ENCODE results near the gene LRRC56.

LRRC56 gene

DNA sequence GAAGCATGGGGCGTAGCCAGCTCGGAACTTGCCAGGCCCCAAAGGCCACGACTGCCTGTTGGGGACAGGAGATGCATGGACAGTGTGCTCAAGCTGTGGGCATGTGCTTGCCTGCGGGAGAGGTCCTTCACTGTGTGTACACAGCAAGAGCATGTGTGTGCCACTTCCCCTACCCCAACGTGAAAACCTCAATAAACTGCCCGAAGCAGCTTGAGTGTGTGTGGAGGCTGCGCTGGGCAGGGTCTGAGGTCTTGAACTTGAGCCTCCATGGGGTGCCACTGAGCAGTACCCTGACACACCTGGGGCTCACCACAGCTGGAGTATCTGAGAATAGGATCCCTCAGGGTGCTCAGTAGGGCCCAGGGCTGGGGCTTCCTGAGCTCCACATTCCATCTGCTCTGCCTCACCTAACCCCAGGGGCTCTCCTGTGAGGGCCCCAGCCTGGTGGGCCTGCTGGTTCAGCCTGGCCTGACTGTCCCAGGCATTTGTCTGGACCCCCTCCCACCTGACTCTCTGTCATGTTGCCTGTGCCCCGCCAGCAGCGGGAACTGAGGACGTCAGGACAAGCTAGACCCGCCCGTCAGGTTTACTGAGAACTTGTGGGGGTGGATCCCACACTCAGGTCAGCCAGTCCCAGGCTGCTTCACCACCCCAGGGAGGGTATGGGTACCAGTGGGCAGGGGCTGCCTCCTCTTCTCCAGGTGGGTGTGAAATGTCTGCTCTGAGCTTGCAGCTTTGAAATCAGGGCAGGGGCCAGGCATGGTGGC lies 26.7 kb downstream of the LRRC56 start:
- H3K4me3 ChIP-seq = no peak overlapping the region
- peak overlapping the region in 5 of 21 experiments; percentile 11 to 61 (median 54) for H3K27ac ChIP-seq

DNA sequence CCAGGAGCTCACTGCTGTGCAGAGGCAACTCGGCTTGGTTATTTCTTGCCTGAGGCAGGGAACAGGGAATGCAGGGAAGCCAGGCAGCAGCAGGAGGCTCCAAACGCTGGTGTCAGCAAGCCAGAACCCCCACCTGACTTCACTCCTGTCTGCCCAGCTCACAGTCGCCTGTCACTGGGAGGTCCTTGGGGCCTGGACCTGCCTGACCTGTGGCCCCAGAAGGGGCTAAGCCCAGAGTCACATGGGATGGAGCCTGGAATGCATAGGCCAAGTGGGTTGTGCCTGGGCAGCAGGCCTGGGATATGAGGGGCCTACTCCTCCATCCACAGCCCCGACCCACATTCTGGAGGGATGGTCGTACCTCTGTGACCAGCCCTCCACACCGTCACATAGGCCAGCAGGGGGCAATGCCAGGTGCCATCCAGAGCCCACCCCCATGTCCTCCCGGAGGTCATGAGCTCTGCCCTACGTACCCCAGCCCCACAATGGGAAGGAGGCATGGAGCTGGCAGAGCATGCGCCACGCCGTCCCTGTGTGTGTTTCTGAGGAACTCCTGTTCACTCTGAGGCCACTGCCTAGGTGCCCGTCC lies 28.7 kb downstream of the LRRC56 start:
- Histone ChIP-seq H3K4me3 (no peak overlapping the region), H3K27ac (peak overlapping the region in 1 of 21 experiments; percentile 29)

DNA sequence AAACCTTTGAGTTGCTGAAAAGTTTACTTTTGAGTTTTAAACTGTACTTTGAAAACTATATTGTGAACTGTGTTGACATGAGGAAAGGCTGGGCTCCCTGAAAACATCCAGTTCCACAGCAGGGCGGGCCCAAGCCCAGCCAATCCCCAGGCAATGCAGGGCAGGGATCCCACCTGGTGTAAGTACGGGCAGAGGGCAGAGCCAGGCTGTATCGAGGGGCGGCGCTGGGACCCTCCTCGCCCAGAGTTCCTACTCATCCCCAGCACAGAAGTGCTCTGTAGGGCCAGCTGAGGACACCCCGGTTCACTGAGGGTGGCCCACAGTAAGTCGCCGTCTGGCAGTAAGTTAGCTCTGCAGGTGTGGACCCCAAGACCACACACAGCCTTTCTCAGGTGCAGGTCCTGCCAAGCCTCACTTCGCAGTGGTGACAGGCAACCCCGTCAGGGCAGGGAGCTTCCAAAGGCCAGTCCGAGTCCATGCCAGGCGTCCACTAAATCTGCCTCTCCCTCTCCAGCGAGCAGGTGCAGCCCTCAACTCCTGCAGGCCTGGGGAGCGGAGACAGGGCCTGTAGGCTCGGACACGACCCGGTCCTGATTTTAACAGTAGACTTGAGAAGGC lies 29.8 kb downstream of the LRRC56 start:
- Histone ChIP-seq H3K27ac (peak overlapping the region in 16 of 21 experiments; percentile 67 to 97 (median 90)), H3K4me3 (peak overlapping the region in 6 of 7 experiments; percentile 33 to 73 (median 52))

DNA sequence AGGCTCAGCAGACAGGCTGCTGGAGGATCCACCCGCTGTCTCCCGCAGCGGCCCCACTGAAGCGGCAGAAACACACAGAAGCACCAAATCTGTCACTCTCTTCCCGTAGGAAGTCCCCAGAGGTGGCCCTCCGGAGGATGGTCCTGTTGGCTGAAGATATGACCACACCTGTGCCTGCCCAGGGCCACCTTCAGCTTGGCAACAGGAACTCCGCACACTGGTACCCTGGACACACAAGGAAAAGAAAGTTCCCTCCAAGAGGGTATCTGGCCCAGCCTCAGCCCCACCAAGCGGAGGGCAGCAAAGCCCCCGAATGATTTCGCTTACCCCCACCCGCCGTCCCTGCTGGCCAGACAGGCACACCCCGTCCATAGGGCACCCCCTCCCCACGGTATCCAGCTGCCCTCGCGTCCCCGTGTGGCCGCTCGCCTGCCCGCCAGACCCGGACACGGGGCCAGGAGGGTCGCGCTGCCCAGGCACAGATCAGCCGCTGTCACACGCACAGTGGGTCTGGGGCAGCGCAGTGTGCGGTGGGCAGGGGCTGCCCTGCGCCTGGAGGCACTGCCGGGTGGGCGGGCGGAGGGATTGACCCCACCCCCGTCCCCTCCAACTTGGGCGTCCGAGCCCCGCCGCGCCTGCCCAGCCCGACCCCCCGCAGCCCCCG lies 30.4 kb downstream of the LRRC56 start:
- Histone ChIP-seq H3K4me3 (peak overlapping the region; percentile 33 to 73 (median 54)), H3K27ac (peak overlapping the region in 20 of 21 experiments; percentile 52 to 97 (median 88))

DNA sequence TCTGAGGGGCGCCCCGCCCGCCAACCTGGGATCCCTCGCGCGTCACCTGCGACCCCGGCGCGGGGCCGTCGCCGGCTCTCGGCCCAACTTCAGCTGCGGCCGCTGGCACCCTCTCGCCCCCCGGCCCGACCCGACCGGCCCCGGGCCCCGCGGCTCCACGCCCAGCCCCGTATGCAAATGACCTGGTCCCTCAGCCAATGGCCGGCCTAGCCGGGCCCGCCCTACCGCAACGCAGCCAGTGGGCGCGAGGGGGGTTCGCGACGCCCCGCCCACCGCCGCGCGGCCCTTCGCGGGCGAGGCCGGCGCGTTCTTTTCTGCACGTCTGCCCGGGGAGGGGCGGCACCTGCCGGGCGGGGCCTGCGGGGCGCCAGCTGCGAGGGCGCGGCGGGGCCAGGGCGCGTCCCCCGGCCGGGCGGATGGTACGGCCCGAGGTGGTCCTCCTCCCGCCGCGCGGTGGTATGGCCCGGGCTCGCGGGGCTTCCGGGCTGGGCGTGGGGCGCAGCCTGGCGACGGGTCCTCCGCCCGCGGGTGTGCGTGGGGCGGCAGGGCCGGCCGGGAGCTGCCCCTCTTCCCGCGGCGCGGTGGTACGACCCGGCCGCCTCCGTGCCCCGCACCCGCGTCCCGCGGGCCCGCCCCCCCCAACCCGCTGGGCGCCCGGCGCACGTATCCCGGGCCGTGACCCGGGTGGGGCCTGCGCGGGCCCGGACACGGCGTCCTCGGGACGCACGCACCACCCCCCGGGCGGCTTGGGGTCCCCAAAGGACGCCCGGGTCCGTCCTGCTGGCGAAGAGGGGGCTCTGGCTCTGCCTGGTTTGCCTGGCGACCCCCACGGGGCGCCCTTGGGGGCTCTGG lies 31.2 kb downstream of the LRRC56 start:
- Histone ChIP-seq H3K27ac (peak overlapping the region; percentile 75 to 97 (median 91)), H3K4me3 (peak overlapping the region; percentile 46 to 73 (median 54))

DNA sequence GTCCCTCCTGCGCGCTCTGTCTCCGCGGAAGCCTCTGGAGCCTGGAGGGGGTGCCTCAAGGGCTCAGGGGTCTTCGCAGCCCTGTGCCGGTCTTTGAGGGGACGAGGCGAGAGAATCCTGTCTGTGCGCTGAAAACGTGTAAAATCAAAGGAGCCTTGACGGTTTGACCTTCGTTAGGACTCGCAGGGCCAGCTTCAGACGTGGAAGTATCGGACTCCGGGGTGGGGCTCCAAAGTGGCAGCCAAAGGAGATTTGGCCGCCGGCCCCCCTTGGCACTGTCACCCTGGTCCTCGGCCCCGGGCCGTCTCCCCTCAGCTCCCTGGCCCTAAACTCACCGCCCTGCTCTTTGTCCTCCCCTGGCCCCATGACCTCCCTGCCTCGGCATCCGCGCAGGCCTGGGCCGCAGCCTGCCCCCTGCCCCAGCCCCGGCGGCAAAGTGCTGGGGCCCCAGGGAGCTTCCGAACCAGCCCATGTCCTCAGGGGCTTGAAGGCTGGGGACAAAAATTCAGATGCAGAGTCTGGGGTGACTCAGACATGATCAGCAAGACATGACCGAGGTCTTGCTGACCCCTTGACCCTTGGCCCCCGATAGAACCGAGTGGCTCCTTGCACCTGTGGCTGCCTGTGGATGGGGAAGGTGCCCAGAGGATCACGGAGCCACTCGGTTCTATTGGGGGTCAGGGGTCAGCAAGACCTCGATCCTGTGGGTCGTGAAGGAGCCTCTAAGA lies 32.0 kb downstream of the LRRC56 start:
- Histone ChIP-seq H3K4me3 (peak overlapping the region; percentile 46 to 73 (median 54)), H3K27ac (peak overlapping the region; percentile 75 to 97 (median 90))

DNA sequence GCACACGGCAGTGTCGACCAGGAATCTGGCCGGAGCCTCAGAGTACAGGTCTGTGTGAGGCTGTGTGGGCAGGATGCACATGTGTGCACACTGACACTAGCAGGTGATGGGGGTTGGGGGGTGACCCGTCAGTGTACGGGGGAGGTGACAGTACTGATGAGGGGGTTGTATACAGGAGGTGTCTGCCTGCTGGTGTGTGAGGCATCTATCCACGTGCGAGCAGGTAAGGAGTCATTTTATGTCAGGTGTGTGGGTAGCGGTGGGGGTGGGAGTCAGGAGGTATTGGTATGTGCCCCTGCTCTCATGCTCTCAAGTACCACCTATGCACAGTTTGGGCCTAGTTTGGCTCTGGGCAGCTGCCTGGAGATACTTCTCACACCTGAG lies 34.5 kb downstream of the LRRC56 start:
- H3K27ac ChIP-seq = no peak overlapping the region
- H3K4me3 ChIP-seq = no peak overlapping the region

DNA sequence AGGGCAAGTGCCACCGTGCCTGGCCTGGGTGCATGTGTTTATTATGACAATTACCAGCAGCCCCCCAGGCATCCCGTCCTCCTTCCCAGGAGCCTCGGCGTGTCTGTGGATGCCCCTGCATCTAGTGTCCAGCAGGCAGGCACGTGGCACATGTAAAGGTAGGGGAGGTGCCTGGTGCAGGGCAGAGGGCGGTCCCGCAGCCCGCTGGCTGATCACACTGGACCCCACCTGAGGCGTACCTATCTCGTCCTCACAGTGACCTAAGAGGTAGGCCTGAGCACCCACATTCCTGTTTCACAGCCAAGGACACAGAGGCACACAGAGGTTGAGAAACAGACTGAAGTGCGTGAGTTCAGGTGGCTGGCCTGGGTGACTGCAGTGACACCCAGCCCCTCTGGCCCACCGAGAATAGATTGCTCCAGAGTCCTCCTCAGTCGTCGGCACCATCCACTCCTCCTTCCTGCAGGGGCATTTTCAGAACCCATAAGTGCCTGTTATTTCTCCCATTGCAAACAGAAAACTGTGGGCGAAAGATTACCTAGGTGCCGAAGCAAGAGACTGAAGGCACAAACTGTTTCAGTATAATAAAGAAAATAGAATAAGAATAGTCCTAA lies 35.9 kb downstream of the LRRC56 start:
- H3K4me3 ChIP-seq = no peak overlapping the region
- H3K27ac ChIP-seq = no peak overlapping the region

DNA sequence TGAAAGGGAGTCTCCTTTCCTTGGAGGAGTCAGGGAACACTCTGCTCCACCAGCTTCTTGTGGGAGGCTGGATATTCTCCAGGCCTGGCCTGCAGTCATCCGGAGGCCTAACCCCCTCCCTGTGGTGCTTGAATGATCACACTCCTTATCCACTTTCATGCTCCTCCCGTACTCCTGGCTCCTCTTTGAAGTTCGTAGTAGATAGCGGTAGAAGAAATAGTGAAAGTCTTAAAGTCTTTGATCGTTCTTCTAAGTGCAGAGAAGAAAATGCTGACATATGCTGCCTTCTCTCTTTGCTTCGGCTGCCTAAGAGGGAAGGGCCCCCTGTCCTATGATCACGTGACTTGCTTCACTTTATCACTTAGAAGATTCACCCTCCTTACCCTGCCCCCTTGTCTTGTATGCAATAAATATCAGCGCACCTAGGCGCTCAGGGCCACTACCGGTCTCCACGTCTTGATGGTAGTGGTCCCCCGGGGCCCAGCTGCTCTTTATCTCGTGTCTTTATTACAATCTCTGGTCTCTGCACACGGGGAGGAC lies 36.8 kb downstream of the LRRC56 start:
- Histone ChIP-seq H3K4me3 (peak overlapping the region in 4 of 7 experiments; percentile 2 to 73 (median 63)), H3K27ac (peak overlapping the region in 2 of 21 experiments; percentile 73 to 74)

DNA sequence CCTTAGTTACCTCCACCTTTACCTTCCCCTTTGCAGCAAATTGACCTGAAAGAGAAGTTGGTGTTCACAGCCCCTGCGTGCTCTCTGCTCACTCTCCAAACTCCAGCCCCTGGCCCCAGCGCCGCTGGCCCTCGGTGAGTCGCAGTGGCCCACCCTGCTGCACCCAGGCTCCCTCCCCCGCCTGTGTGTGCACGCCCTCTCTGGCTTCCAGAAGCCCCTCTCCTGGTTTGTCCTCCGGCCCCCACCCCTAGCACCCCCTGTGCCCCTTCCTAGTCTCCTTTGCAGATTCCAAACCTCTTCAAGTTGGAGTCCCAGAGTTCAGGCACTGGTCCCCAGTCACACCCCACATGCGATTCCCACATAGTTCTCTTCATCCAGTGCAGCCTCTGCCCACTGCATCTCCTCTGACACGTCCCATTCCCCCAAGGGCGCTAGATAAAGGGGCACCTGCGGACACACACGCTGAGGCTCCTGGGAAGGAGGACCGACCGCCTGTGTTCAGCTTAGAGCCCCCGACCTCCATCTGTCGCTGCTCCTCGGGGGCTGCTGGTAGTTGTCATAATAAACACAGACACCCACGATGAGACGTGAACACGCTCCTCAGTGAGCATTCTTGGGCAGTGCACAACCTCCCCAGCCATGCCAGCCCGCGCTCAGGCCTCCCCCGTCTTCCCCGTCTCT lies 37.4 kb downstream of the LRRC56 start:
- peak overlapping the region in 11 of 21 experiments; percentile 12 to 80 (median 72) for H3K27ac ChIP-seq

DNA sequence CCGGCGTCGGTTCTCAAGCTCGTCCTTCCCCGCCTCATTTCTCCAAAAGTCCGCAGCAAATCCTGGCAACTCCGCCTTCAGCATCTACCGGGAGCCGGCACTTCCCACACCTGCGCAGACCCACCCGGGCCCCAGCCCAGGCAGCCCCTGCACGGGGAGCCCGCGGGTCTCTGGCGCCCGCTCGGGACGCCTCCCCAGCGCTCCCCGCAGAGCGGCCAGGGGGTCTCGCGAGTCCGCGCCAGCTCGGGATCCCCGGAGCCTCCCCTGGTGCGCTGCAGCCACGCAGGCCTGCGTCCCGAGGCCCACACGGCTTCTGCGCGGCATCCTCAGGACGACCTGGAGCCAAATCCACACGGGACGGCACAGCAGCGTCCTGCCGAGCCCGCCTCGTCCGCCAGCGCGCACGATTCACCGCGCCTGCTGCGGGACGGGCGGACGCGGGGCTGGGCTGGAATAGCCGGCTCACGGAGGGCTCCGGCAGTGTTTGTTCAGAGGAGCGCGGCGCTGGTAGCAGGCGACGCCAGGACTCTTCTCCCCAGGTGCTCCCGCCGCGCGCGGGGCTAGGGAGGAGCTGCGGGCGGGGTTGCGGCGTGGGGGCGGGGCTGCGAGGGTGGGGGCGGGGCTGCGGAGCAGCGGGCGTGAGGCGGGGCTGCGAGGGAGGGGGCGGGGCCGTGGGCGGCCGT lies 38.1 kb downstream of the LRRC56 start:
- peak overlapping the region in 19 of 21 experiments; percentile 12 to 80 (median 56) for H3K27ac ChIP-seq
- H3K4me3 ChIP-seq = peak overlapping the region; percentile 51 to 73 (median 55)

More for the DNA sequence above, 37.4 kb downstream of the LRRC56 start:
- H3K4me3 ChIP-seq = peak overlapping the region; percentile 51 to 73 (median 55)

DNA sequence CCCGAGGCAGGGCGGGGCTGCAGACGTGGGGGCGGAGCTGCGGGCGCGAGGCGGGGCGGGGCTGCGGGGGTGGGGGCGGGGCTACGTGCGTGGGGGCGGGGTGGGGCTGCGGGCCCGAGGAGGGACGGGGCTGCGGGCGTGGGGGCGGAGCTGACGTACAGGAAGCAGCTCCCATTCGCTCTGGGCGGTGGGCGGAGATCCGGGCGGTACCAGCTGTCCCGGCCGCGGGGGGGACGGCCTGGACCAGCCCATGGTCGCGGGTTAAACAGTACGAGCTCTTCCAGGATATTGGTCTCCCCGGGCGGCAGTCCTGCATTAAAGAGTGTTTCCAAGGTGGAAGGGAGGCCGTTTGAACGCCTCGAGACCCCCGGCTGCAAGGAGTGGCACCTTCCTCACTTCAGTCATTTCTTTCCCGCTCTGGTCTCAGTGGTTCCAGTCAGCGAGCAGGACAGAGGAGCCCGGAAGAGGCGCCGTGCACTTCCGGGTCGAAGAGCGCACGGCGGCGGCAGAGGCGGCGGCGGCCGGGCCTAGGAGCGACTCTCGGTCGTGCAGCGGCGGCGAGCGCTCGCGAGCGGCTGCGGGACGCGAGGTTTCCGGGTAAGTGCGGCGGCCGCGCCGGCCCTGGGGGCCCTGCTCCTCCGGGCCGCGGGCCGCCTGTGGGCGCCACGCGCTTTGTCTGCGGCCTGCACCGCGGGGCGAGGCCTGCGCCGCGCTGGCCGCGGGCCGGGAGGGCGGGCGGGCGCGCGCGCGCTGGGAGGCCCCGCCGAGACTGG lies 38.9 kb downstream of the LRRC56 start, which contains the start of gene PHRF1:
TSS of gene PHRF1 (plus strand) at position 475 of the 773 bp plus-strand sequence. CDS start 5,043 bp downstream, outside the sequence.
- Histone ChIP-seq H3K27ac (peak within 1 kb of the TSS; percentile 77 to 99 (median 97)), H3K4me3 (peak within 1 kb of the TSS; percentile 56 to 92 (median 74))

DNA sequence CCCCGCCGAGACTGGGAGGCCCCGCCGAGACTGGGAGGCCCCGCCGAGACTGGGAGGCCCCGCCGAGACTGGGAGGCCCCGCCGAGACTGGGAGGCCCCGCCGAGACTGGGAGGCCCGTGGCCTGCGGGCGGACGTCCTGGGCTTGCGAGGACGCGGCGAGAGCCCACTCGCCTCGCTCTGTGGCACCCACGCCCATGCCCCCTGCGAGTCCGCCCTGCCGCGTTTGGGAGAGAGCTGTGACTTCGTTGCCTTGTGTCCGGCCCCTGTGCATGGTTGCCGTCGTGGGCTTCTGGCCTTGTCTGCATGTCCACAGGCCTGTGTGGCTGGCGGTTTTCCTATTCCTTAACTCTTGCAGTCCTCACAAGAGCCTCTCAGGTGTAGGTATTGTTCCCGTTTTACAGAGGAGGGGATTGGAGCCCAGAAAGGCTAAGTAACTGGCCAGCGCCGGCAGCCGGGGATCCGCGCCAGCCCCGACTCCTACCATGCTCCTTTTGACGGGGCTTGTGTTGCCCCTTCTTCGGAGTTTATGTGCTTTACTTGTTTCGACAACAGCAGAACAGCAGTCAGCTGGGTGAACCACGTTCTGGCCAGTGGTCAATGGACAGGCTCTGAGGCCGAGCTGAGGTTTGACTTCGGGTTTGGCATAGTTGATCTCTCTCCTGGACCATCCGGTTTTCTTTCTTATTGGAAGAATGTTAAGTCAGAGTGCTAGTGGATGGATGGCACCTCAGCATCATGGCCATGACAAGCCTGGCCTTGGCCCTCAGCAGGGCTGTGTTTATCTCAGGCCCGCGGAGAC lies 39.7 kb downstream of the LRRC56 start:
- peak overlapping the region; percentile 56 to 92 (median 74) for H3K4me3 ChIP-seq
- peak overlapping the region in 20 of 21 experiments; percentile 12 to 99 (median 96) for H3K27ac ChIP-seq

DNA sequence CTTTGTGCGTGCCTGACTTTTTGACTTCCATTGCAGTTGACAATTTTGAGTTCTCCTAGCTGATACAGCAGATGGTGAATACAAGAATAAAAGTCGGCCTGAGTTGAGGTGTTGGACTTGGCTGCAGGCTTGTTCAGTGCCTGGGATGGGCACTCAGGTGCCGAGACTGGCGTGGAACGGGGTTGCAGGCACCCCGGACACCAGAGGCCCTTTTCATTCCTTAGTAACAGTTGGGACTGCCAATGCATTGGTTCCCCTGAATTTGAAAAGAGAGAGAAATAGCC lies 40.2 kb downstream of the LRRC56 start:
- H3K4me3 ChIP-seq = peak overlapping the region; percentile 56 to 92 (median 74)
- peak overlapping the region in 16 of 21 experiments; percentile 86 to 99 (median 96) for H3K27ac ChIP-seq
